HL-60/S4 (cell line): ENCODE results near the gene BCOR.

Experiments used
- in situ Hi-C: fragments of 300-500 bp; cut with MboI; formaldehyde crosslinking; loops from 2 replicates; pipeline ENCODE4 v1.14.3; 2022; ENCODE audit warnings: low sequenced_read_pairs

BCOR gene

GRCh38 chrX:40086569-40087335, 11.0 kb downstream of the BCOR start:
- in situ Hi-C loops = no loop called here

- in situ Hi-C loops = no loop called here
These were observed 12.0 kb downstream of the BCOR start for GRCh38 chrX:40085714-40086113.

GRCh38 chrX:40085102-40085551, 12.6 kb downstream of the BCOR start:
- in situ Hi-C loops = no loop called here

- in situ Hi-C loops = no loop called here
These were observed 13.2 kb downstream of the BCOR start for GRCh38 chrX:40084471-40085101.

GRCh38 chrX:40083979-40084359, 13.8 kb downstream of the BCOR start:
- in situ Hi-C loops = no loop called here

GRCh38 chrX:40083120-40083978, 14.4 kb downstream of the BCOR start:
- in situ Hi-C loops = no loop called here

GRCh38 chrX:40082447-40083119, 15.2 kb downstream of the BCOR start:
- in situ Hi-C loops = no loop called here

GRCh38 chrX:40081679-40082068, 16.1 kb downstream of the BCOR start:
- in situ Hi-C loops = no loop called here

- in situ Hi-C loops = no loop called here
These were observed 16.7 kb downstream of the BCOR start for GRCh38 chrX:40080894-40081678.

GRCh38 chrX:40079572-40079971, 18.2 kb downstream of the BCOR start:
- in situ Hi-C loops = no loop called here

- in situ Hi-C loops = no loop called here
These were observed 19.1 kb downstream of the BCOR start for GRCh38 chrX:40078489-40079227.

- in situ Hi-C loops = no loop called here
These were observed 19.9 kb downstream of the BCOR start for GRCh38 chrX:40077906-40078305.

- in situ Hi-C loops = no loop called here
These were observed 20.8 kb downstream of the BCOR start for GRCh38 chrX:40076750-40077575.

- in situ Hi-C loops = no loop called here
These were observed 22.8 kb downstream of the BCOR start for GRCh38 chrX:40074959-40075332.

GRCh38 chrX:40074080-40074958, 23.4 kb downstream of the BCOR start:
- in situ Hi-C loops = no loop called here

GRCh38 chrX:40073439-40074054, 24.2 kb downstream of the BCOR start:
- in situ Hi-C loops = no loop called here

- in situ Hi-C loops = no loop called here
These were observed 25.5 kb downstream of the BCOR start for GRCh38 chrX:40072246-40072645.
